Measurements from ENCODE around the gene ELAVL4.

ELAVL4 gene

DNA sequence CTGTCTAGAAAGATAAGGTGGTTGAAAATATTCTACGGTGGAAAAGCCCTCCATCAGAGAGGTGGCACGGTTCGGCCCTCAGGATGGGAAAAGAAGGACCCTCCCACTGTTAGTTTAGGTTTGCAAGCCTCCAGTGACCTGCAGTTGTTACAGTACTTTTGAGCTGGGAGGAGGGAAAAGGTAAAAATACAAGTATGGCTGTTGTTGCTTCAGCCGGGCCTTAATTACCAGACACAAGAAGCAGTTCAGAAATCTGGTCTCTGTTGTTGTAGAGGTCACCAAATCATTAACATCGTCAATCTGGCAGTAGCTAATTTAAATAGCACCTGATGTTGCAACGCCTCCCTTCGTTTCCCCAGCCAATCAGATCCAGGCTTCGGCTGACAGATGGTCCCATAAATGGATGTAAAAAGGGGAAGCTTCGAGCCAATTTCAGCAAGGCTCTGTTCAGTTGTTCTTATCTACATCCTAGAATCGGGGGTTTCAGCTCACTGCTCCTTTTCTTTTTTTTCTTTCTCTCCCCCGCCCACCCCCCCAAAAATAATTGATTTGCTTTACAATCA lies at the start of gene ELAVL4:
Gene ELAVL4, plus strand, starts transcription at position 424 of the 563 bp plus-strand sequence. CDS start 270 bp downstream, outside the sequence.
- no peak for DNase-seq (ENCODE audit: low spot score)

DNA sequence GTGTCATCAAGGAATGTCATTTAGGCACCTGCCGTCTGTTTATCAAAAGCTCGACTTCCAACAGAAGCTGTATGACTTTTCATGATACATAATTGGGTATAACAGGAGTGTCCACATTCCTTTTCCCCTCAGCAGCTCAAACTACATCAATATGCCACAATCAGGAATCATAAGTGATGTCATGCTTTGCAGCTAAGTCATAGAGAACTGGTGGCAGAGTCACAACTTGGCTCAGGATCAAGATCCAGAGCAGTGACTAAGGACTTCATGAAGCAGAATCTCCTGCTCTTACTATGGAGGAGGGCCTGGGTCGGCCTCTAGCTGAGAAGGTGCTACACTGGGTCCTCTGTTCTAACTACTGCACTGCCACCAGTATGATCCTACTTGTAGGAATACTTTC lies 48.4 kb upstream of the ELAVL4 start:
- no peak for DNase-seq (ENCODE audit: low spot score)

DNA sequence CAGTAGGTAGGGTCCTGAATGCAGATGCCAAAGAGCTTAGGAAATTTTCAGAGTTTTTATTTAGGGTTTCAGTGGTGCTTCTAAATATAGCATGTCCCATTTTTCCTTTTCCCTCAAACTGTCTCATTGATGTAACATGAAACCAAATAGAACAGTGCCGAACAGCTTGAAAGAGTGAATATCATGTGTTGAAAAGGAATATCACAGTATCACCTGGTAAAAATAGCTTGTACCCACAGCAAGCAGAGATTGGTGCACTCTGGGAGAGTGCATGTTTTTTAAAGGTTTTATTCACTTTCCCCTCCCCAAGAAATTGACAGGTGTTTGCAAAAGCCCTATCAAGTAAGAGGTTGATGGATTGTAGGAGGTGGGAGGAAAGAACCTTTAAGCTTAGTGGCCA lies 41.9 kb upstream of the ELAVL4 start:
- no peak for DNase-seq (ENCODE audit: low spot score)

DNA sequence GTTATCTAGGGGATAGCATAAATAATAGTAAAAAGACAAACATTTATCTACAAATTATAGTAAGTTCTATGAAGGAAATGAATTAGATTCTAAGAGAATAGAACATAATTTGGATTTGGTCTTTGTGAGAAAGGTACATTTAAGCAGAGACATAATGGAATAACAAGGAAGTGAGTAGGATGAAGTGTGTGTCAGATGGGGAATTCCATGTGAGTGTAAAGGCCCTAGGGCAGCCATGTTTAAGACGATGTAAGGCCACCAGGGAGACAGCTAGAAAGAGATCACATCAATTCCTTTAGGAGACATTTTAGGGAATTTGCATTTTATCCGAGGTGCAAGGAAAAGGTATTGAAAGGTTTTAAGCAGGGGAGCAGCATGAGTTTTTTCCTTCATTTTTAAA lies 33.8 kb upstream of the ELAVL4 start:
- no peak for DNase-seq (ENCODE audit: low spot score)

DNA sequence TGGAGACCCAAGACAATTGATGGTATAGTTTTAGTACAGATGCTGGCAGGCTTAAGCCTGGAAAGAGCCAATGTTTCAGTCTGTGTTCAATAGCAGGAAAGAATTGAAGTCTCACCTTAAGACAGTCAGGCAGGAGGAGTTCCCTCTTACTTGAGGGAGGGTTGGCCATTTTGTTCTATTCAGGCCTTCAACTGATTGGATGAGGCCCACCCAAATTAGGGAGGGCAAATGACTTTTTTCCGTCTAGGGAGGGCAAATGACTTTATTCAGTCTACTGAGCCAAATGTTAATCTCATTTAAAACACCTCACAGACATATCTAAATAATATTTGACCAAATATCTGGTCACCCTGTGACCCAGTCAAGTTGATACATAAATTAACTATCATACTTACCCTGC lies 31.4 kb upstream of the ELAVL4 start:
- DNase-seq (ENCODE audit: low spot score) = no peak

DNA sequence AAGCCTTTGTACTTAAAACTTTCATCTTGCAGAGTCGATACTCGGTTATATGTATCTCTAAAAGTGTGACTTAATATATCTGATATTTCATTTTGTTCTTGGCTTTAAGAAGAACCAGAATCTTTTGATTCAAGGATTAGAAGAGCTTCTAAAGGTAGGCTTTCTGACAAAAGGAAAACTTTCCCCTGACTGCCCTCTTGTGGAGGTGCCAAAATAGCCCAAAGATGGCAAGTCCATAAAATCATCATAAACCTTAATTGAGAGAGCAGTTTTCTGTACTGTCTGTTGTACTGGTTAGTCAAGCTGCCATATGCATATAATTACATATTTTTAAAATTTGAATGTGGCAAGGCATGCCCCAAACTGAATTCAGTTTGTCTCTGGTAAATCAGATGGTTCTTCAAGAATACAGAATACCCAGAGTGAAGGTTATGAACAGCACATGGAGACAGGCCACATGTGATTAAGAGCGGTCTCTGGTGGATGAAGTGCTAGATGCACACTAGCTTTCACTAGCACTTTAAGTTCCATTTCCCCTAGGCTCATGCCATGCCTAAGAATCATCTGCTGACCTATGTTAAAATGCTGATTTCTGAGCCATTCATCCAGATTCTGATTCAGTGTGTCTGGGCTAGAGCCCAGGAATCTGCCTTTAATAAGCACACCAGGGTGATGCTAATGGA lies 27.7 kb upstream of the ELAVL4 start:
- DNase-seq (ENCODE audit: low spot score) = no peak

DNA sequence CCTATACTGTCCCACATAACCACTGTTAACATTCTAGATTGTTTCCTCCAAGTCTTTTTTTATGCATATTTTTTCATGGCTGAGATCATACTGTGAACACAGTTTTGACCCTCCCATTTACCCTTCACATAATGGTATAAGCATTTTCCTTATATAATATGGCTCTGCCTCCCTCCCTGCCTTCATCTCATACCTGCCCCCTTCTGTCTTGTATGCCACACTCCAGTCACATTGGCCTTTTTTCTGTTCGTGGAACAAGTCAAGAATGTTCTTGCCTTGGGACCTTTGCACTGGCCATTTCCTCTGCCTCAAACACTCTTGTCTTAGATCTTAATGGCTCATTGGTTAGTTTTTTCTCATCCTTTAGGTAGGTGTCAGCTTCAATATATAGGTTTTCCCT lies 24.3 kb upstream of the ELAVL4 start:
- DNase-seq (ENCODE audit: low spot score) = no peak

DNA sequence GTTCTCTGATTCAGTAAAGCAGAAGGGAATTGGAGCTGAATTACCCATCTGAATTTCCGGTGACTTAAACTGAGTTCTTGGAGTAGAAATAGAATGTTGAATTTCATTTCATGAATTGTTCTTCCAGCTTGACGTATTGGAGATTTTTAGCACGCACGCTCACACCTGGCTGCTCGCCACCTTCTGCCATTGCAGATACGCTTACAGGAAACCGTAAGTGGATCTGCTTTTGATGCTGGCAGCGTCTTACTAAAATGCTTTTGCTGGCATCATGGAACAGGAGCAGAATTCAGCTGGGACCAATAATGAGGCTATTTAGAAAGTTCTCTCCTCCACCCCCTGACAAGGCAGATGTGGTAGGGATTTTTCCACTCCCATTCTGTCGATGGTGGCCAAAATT lies 17.7 kb upstream of the ELAVL4 start:
- DNase-seq (ENCODE audit: low spot score) = no peak

DNA sequence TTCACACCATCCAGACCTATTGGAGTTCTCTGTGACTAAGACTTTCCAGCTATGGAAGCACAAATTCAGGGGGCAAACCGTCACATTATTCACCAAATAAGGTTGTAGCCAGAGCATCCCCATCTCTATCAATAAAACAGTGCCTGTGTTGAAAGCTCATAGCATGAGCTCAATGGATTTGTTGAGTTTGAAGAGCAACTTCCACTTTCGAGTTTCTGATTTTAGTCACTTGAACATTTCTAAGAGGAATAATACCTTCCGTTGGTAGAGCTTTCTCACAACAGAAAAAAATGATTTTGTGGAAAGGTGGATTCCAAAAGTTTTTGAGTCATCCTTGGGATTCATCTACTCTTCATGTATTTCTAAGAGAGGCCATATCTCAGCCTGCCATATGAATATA lies 13.0 kb upstream of the ELAVL4 start:
- no peak for DNase-seq (ENCODE audit: low spot score)

DNA sequence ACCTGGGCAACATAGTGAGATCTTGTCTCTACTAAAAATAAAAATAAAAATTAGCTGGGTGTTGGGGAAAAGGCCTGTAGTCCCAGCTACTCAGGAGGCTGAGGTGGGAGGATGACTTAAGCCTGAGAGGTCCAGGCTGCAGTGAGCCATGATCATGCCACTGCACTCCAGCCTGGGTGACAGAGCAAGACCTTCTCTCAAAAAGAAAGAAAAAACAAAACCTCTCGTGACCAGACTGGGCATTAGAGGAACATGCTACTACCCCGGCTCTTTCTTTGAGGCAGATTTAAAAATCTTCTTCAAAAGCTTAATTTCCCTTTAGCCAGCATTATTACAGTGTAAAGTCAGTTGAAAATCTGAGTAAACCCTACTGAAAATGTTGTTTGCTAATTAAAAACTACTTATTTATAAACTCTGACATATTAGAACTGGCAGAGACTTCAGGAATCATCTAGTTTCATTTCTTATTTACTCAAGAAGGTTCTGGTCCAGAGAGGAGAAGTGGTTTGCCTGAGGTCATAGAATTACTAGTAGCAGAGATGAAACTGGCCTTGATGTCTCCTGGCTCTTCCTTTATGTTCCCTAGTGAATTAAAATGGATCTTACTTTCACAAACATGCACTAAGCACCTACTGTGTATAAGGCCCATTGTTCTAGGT lies 11.6 kb upstream of the ELAVL4 start:
- DNase-seq (ENCODE audit: low spot score) = no peak

DNA sequence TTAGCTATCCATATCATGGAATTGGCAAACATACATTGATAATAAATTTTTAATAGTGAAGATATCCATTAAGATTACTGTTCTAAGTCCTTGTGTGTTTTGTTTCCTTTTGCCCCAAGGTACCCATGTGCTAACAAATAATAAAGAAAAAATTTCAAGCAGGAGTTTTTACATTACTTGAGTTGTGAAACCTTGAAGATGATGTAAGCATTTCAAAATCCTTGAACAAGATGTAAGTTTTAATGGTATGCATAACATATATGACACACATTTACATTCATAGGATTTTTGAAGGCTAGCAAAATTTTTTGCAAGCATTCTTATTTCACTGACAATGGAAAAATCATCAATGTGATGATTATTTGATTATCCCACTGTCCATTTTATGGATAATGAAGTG lies 10.9 kb upstream of the ELAVL4 start:
- no peak for DNase-seq (ENCODE audit: low spot score)

DNA sequence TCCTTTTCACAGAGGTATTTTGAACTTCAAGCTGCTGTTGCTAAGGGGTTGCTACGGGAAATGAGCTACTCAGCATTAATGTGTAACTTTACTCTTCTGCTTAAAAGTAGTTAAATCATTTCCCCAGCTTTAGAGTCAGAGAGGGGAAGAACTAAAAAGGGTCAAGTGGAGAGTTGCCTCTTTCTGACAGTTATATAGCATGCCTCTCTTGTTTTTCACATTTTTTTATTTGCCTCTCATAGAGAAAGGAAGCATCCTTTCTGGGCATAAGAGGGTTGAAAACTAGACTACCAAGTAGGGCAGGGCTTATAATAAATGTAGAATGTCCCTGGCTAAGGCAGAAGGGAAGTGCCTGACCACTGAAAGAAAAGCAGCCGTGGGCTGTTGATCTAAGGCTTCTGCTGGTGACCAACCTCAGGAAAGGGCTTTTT lies 10.1 kb upstream of the ELAVL4 start:
- no peak for DNase-seq (ENCODE audit: low spot score)

DNA sequence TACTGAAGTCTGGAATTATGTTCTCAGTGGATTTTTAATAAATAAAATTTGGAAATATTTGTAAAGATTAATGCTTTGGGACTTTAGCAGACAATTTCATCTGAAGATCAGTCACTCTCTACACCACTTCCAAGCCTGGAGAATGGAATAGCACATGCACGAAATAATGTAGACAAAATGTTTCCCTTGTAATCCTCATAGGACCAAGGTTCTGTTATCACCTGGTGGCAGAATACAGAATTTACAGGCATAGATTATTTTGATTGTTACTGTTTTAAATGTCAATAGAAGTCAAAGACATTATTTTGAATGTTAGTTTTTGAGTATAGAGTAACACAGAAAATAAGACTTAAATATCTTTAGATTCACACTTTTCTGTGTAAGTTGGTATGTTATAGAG lies 9.1 kb upstream of the ELAVL4 start:
- DNase-seq (ENCODE audit: low spot score) = no peak

DNA sequence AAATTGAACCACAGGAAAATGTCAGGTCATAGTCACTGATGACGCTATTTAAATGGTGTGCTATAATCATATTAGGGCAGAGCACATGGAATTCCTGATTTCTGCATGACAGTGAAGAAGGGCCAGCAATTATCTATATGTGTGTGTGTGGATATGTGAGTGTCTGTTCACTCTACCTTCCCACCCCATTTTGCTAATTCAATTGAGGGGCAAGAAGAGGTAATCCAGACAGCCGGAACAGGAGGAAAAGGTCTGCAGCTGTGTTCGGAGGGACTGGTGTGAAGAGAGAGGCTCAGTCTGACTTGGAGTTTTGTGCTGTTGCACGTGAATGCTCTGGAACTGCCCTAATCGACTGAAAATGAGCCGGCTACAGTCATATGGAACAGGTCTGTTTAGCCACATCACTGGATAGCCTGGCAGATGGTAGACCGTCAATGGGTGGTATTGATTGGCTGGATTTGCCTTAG lies 5.1 kb upstream of the ELAVL4 start:
- no peak for DNase-seq (ENCODE audit: low spot score)

DNA sequence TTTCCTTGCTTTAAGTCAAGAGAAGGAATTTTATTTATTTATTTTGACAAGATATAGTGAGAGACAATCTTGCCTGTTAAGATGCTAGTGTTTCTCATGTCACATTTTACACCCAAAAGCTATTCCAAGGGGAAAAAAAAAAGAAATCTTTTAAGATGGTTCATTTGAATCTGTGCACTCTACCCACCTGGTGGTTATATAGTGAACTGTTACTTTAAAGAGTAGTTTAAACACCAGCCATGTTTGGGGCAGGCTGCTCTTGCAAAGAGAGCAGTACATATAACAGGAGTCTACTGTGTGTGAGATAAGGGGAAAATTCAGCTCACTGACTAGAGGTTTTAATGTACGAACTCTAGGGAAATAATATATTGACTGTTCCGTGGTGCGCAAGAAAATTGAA lies 3.3 kb upstream of the ELAVL4 start:
- no peak for DNase-seq (ENCODE audit: low spot score)

DNA sequence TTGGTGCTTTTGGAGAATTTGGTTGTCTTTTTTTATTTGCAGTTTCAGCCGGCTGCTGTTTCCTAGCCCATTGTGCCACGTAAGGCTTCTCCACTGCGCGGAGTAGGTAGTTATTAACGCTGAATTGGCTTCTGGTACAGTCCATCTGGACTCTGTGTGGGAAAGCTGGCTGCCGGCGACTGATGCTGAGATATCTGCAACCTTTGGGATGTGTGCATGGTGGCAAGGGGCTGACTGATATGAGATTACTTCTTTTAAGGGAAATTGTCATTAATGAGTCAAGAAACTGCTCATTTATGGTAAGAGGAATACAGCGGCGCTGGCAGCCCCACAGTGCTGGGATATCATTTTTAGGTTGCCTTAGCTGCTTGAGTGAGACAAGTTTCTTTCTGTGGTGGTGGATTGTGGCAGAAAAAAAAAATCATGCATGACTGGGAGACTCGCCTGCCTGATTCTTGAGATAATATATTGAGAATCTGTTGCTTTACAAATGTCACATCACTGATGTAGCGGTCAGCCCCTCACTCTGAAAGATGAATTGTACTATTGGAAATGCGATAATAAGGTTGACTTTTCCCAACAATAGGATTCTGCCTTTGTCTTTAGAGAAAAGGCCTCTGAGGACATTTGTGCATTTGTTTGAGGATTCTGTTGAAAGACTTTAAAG lies 2.5 kb upstream of the ELAVL4 start:
- no peak for DNase-seq (ENCODE audit: low spot score)

DNA sequence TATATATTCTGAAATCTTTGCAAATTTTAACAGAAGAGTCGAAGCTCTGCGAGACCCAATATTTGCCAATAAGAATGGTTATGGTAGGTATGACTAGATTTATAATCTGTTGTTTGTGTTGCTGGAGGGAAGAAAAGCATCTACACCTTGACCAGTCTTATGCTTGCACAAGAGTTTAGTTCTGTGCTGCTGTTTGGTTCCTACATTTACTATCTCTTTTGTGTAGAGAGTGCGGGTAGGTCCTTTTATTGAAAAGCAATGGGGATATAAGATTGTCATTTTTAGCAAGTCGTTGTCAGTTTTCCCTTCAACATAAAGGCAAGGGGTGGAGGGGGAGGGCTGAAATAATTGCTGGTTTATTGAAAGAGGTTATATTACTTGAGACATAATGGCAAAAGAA lies 396 bp downstream of the ELAVL4 start:
- DNase-seq (ENCODE audit: low spot score) = no peak

DNA sequence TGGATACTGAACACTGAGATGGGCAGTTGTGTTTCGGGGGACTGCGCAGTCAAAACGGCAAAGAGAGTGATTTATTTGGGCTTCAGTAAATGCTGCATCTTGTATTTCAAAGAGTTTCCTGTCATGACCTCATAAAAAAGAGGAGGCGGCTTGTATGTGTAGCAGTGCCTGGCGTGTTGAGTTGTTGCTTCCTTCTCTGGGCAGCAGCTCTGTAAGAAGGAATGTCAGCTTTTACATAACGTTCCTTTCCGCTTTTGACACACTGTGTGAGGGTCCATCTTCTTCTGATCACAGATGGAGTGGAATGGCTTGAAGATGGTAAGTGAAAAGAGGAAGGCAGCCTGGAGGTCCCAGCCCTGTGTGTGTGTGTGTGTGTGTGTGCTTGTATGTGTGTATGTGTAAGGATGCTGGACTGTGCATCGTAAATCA lies 941 bp downstream of the ELAVL4 start:
- no peak for DNase-seq (ENCODE audit: low spot score)

DNA sequence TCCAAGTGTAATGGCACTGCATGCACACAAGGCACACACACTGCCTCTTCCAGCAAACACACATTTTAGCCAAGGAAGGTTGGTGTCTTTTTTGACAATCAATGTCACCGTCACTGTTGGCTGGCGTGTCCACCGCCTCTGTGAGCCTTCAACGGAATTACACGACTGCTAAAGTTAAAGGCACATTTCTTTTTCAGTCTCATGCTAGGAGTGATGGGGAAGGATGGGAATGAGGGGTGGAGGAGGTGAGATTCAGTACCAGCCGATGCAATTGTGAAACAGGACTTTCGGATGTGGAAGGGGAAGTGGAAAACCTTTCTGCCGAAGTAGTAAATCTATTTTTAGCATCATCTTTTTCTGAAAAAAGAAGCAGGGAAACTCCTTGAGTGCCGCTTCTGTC lies 1.4 kb downstream of the ELAVL4 start:
- DNase-seq (ENCODE audit: low spot score) = no peak

DNA sequence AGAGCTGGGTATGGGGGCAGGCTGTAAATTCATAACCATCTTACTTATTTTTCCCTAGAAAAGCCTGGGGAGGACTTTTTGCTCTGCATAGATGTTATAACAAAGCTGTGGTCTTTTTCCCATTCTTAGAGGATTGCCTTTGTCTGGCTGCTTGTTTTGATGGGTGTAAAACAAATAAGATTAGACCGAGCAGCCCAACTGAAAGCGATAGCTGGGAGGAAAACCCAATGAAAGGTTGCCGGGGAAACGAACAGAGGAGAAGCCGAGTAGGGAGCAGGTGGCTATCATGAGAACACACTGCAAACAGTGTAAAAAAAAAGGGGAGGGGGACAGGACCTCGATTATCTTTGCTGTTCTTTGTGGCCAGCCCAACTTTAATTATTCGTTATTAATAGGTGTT lies 1.9 kb downstream of the ELAVL4 start:
- no peak for DNase-seq (ENCODE audit: low spot score)

DNA sequence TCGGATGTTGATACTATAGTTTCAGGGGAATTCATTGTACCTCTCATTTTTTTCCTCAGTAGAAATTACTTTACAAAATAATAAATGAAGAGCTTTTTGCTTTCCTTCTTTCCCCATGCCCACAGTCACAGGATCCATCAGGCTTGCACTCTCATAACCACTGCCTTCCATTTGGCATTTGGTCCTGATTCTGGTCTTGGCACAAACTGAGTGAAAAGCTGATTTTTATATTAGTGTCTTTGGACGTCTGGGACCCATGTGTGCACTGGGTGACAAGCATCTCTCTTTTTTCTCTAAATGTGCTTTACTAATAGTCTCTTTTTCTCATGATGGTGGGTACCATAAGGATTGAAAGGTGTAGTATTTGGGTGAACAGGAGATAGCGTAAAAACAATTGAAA lies 2.8 kb downstream of the ELAVL4 start:
- DNase-seq (ENCODE audit: low spot score) = no peak

DNA sequence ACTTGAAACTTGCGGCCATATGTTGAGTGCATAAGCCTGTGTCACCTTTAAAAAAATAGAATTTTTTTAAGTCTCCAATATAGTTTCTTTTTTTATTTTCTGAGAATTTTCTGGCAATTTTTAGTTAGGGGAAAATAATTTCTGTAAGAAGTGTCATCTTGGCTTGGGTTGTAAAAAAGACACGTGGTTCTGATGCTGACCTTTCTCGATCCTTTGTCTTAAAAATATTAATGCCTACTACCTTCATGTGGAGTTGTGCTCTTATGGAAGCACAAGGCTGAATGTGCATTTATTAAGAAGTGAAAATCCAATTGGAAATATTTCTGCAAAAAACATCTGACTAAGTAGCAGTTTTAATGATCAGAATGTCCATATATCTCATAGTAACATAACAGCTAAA lies 3.5 kb downstream of the ELAVL4 start:
- no peak for DNase-seq (ENCODE audit: low spot score)

DNA sequence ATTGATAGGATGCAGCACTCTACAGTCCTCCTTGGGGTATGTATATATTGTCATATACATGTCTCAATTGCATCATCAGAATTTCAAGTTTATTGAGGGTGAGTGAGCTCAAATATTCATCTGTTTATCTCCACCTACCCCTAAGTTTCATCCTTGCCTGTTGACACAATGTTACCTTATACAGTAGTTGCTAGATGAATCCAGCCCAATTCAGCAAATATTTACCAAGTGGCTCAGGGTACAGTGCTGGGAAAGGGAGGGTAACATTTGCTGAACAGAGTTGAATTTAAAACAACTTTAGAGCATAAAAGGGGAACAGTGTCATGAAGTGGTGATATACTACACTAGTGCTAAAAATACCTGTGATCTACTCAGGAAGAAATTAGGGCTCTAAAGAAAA lies 14.4 kb downstream of the ELAVL4 start:
- no peak for DNase-seq (ENCODE audit: low spot score)
